ENCODE measurements around the gene XKR7.

- TF ChIP-seq CTCF (IDR thresholded peaks at IDR 0.05 in 2 of 3, conservative IDR thresholded peaks at IDR 0.05 in 1 of 3; ENCODE audit: control insufficient read depth in 2 of 3, extremely low read depth in 1 of 3, insufficient read depth in 1 of 3, low read depth in 3 of 3, low read length in 3 of 3) (no peak), PBX3 (IDR thresholded peaks at IDR 0.05; ENCODE audit: insufficient replicate concordance, low read depth, low read length) (no peak), GABPA (IDR thresholded peaks at IDR 0.05; ENCODE audit: low read depth) (no peak), SIN3A (IDR thresholded peaks at IDR 0.05; ENCODE audit: low read depth, low read length) (no peak), USF2 (IDR thresholded peaks at IDR 0.05; ENCODE audit: borderline replicate concordance, low read depth, low read length) (no peak), HCFC1 (IDR thresholded peaks at IDR 0.05; ENCODE audit: low read length) (no peak), TCF3 (IDR thresholded peaks at IDR 0.05; ENCODE audit: borderline replicate concordance, insufficient read depth, low read depth, low read length) (no peak), ELK1 (IDR thresholded peaks at IDR 0.05; ENCODE audit: low read depth, low read length) (no peak), TCF12 (IDR thresholded peaks at IDR 0.05; ENCODE audit: low read depth, low read length) (no peak), USF1 (IDR thresholded peaks at IDR 0.05; ENCODE audit: borderline replicate concordance, extremely low read length, insufficient read depth, low read depth, low read length) (no peak), GATAD2B (conservative IDR thresholded peaks at IDR 0.05; ENCODE audit: low read depth) (no peak)
Observed at GRCh38 chr20:31951203-31951529, 16.8 kb upstream of the XKR7 start.

Measured in GM12878 (cell line).